SK-N-SH (cell line): Measurements from ENCODE around the gene BEST3. TPM values are rescaled to one million over a fixed set of nuclear protein-coding genes. Genes with fewer than 3 reads are reported as not detected.

Source experiments
- CTCF ChIA-PET: fragments of 300-600, 350-600 bp; formaldehyde crosslinking; extraction: SDS; loops from one replicate; lab custom pipeline; 2021; lab: Yijun Ruan, JAX
- POLR2A ChIA-PET: fragments of 350-600 bp; sonication (Branson Sonifier 250); formaldehyde crosslinking; extraction: SDS; loops from one replicate; lab custom pipeline; 2020; ENCODE audit warnings: antibody characterized with exemption, inconsistent platforms; lab: Yijun Ruan, JAX
- DNase-seq: peaks from one replicate; pipeline ENCODE4 v3.0.0; 2012
- H2AFZ ChIP-seq: fragments of 200-600 bp; sonication (generic); 2 replicates; pipeline ENCODE4 v1.8.1; 2016; ENCODE audit warnings: antibody characterized with exemption, mild to moderate bottlenecking, low read depth
- H3F3A ChIP-seq: fragments of 200-600 bp; sonication (generic); replicated peaks from 2 replicates; pipeline ENCODE3; 2016; ENCODE audit warnings: antibody characterized with exemption, mild to moderate bottlenecking; ENCODE audit not compliant: insufficient read depth
- H3K27ac ChIP-seq, 2 experiments: fragments of 200-500 bp in 1 of 2; fragments of 200-600 bp in 1 of 2; sonication (Bioruptor generic) in 1 of 2; sonication (generic), shearing (Covaris generic) in 1 of 2; 2 replicates each; pipeline versions ENCODE4 v1.5.1 to v1.6.1; 2014 to 2016; ENCODE audit warnings: low read depth in 2 of 2, inconsistent platforms in 1 of 2, low read length in 1 of 2, mild to moderate bottlenecking in 1 of 2, mixed read lengths in 1 of 2
- H3K27me3 ChIP-seq: fragments of 200-600 bp; sonication (generic), shearing (Covaris generic); 2 replicates; pipeline ENCODE4 v1.6.1; 2016; ENCODE audit warnings: mixed run types; ENCODE audit not compliant: insufficient read depth
- H3K36me3 ChIP-seq, 2 experiments: fragments of 200-500 bp in 1 of 2; fragments of 200-600 bp in 1 of 2; sonication (Bioruptor generic) in 1 of 2; sonication (generic) in 1 of 2; replicated peaks in 1 of 2; 2 replicates each; pipeline versions ENCODE3 to v1.5.1; 2014 to 2016; ENCODE audit warnings: low read length in 1 of 2, mild to moderate bottlenecking in 1 of 2; ENCODE audit not compliant: insufficient read depth in 2 of 2, control insufficient read depth in 1 of 2
- H3K4me1 ChIP-seq, 2 experiments: fragments of 200-500 bp in 1 of 2; fragments of 200-600 bp in 1 of 2; sonication (Bioruptor generic) in 1 of 2; sonication (generic), shearing (Covaris generic) in 1 of 2; 2 replicates each; pipeline versions ENCODE4 v1.5.1 to v1.6.1; 2014 to 2016; ENCODE audit warnings: low read depth in 1 of 2, low read length in 1 of 2, mixed run types in 1 of 2; ENCODE audit not compliant: insufficient read depth in 2 of 2, control insufficient read depth in 1 of 2
- H3K4me2 ChIP-seq: fragments of 200-600 bp; sonication (generic), shearing (Covaris generic); 2 replicates; pipeline ENCODE4 v1.6.1; 2017; ENCODE audit warnings: mixed run types
- H3K4me3 ChIP-seq, 2 experiments: fragments of 200-500 bp in 1 of 2; fragments of 200-600 bp in 1 of 2; sonication (Bioruptor generic) in 1 of 2; sonication (generic), shearing (Covaris generic) in 1 of 2; 2 replicates each; pipeline versions ENCODE4 v1.5.1 to v1.8.1; 2014 to 2016; ENCODE audit warnings: low read depth in 2 of 2, inconsistent platforms in 1 of 2, low read length in 1 of 2, mild to moderate bottlenecking in 1 of 2, mixed read lengths in 1 of 2, moderate library complexity in 1 of 2
- H3K79me2 ChIP-seq: fragments of 200-600 bp; sonication (generic); 2 replicates; pipeline ENCODE4 v1.8.1; 2017; ENCODE audit warnings: mild to moderate bottlenecking; ENCODE audit not compliant: insufficient read depth
- H3K9ac ChIP-seq: fragments of 200-600 bp; sonication (generic); 2 replicates; pipeline ENCODE4 v1.6.1; 2017; ENCODE audit warnings: mixed run types
- H3K9me2 ChIP-seq: fragments of 200-600 bp; sonication (generic); 2 replicates; pipeline ENCODE4 v1.6.1; 2017; ENCODE audit warnings: mixed run types
- H3K9me3 ChIP-seq: fragments of 200-600 bp; sonication (generic); 2 replicates; pipeline ENCODE4 v1.6.1; 2017; ENCODE audit warnings: mixed run types, mild to moderate bottlenecking, moderate library complexity
- H4K20me1 ChIP-seq: fragments of 200-600 bp; sonication (generic); 2 replicates; pipeline ENCODE4 v1.6.1; 2017; ENCODE audit warnings: mild to moderate bottlenecking, mixed run types; ENCODE audit not compliant: insufficient read depth
- CTCF ChIP-seq: fragments of 200-600 bp; sonication (generic); IDR thresholded peaks from 2 replicates; pipeline ENCODE4 v1.6.1; 2017; ENCODE audit warnings: antibody characterized with exemption, mild to moderate bottlenecking, moderate library complexity
- EZH2phosphoT487 ChIP-seq: fragments of 200-600 bp; sonication (generic); IDR thresholded peaks from 2 replicates; pipeline ENCODE4 v1.6.1; 2017; ENCODE audit warnings: low read depth, mixed run types, mild to moderate bottlenecking, antibody characterized with exemption, moderate library complexity, borderline replicate concordance
- FOSL2 ChIP-seq: IDR thresholded peaks from 2 replicates; pipeline ENCODE4 v1.4.0; 2012; ENCODE audit warnings: low read depth, mild to moderate bottlenecking, moderate library complexity, borderline replicate concordance
- FOXJ3 ChIP-seq: sonication (generic); formaldehyde crosslinking; IDR thresholded peaks from 2 replicates; pipeline ENCODE4 v1.5.1; 2020; ENCODE audit warnings: mild to moderate bottlenecking, missing genetic modification reagents
- GABPA ChIP-seq: IDR thresholded peaks from 2 replicates; pipeline ENCODE4 v1.4.0; 2012; ENCODE audit warnings: low read depth, mild to moderate bottlenecking
- GATA2 ChIP-seq: sonication (generic); formaldehyde crosslinking; IDR thresholded peaks from 2 replicates; pipeline ENCODE4 v1.5.0; 2020; ENCODE audit warnings: mild to moderate bottlenecking, missing genetic modification reagents
- MXI1 ChIP-seq: IDR thresholded peaks from 2 replicates; pipeline ENCODE4 v1.6.1; 2012; ENCODE audit warnings: mild to moderate bottlenecking, low read depth, low read length, improper control_type of control experiment
- NFIC ChIP-seq: IDR thresholded peaks from 2 replicates; pipeline ENCODE4 v1.4.0; 2012; ENCODE audit warnings: borderline replicate concordance
- PBX3 ChIP-seq: IDR thresholded peaks from 2 replicates; pipeline ENCODE4; 2012
- REST ChIP-seq: IDR thresholded peaks from 2 replicates; pipeline ENCODE4 v1.6.1; 2012; ENCODE audit warnings: mild to moderate bottlenecking, low read depth, low read length, moderate library complexity
- RFX5 ChIP-seq: IDR thresholded peaks from 2 replicates; pipeline ENCODE4 v1.6.1; 2012; ENCODE audit warnings: mild to moderate bottlenecking, improper control_type of control experiment, low read length
- SMC3 ChIP-seq: IDR thresholded peaks from 2 replicates; pipeline ENCODE4 v1.6.1; 2012; ENCODE audit warnings: low read depth, low read length, improper control_type of control experiment
- TCF12 ChIP-seq: IDR thresholded peaks from 2 replicates; pipeline ENCODE4 v1.4.0; 2012
- YY1 ChIP-seq: IDR thresholded peaks from 2 replicates; pipeline ENCODE4 v1.4.0; 2012; ENCODE audit warnings: low read depth, mild to moderate bottlenecking
- ZBTB33 ChIP-seq: IDR thresholded peaks from 2 replicates; pipeline ENCODE4 v1.4.0; 2012; ENCODE audit warnings: low read depth, borderline replicate concordance
- WGBS: methylation state at CpG from one replicate; pipeline ENCODE4 v1.1.6; 2017; ENCODE audit warnings: low lambda C conversion rate; 5-methylcytosine and 5-hydroxymethylcytosine counted together
- polyA plus RNA-seq, 3 experiments: library from polyadenylated mRNA; depleted of rRNA; stranded (reverse); fragments of >200 nt; gene quantifications; 2 replicates each; pipeline ENCODE4 v1.2.3, GENCODE V29; 2012

Gene BEST3
- polyA plus RNA-seq, 1 of the 3 experiments (the other 2 are of a cell fraction): 0.48 TPM

GRCh38 chr12:69687390-69687789 lies 11.7 kb downstream of the BEST3 start:
- Histone ChIP-seq H3K27me3 (no peaks in the 10 kb centered on the region), H3K9ac (no peak overlapping the region), H4K20me1 (no peaks in the 10 kb centered on the region), H3K79me2 (no peaks in the 10 kb centered on the region), H2AFZ (no peak overlapping the region)
- WGBS: 85% methylated on average over 4 of the region's 4 CpGs
- no peak for TF ChIP-seq NFIC
- no peak for TF ChIP-seq TCF12
- TF ChIP-seq ZBTB33: no peak
- TF ChIP-seq MXI1: no peak
- no peak for TF ChIP-seq CTCF
- TF ChIP-seq GATA2 (CRISPR knock-in tag): no peak
- no peak for TF ChIP-seq YY1
- no peak for TF ChIP-seq SMC3
- TF ChIP-seq FOXJ3: no peak
- TF ChIP-seq RFX5: no peak
- no peak for TF ChIP-seq PBX3
- no peak for TF ChIP-seq REST
- no peak for TF ChIP-seq EZH2phosphoT487
- no peak for TF ChIP-seq FOSL2
- no peak for TF ChIP-seq GABPA
- TF ChIP-seq, all 33 proteins: peak for 0
- H3K9me3 ChIP-seq: no peaks in the 10 kb centered on the region
- no peaks in the 10 kb centered on the region for H3K9me2 ChIP-seq
- DNase-seq: no peak
- no peak overlapping the region for H3K4me2 ChIP-seq
- H3K4me3 ChIP-seq: no peak overlapping the region
- peaks cover 5 to 20% of the 10 kb centered on the region in 2 experiments; a peak in 2 of 4 replicates for H3K4me1 ChIP-seq
- no peaks in the 10 kb centered on the region for H3K36me3 ChIP-seq
- POLR2A ChIA-PET: no interaction called here
- H3F3A ChIP-seq: peaks cover 20% of the 10 kb centered on the region
- CTCF ChIA-PET: interaction anchor here (1.1 to 1.3 kb wide), 2 partner anchors 15 to 23 kb away, joined by 3 to 4 read pairs; no protein-coding TSS in a partner anchor
- H3K27ac ChIP-seq: peak overlapping the region in 1 of 2 experiments; percentile 83; a peak in 2 of 4 replicates
